H1 (cell line): Measurements from ENCODE around the gene ARHGAP4. TPM values are rescaled to one million over a fixed set of nuclear protein-coding genes. Genes with fewer than 3 reads are reported as not detected.

Source experiments
- CTCF ChIA-PET: fragments of 300-600 bp; sonication (Branson Sonifier 250); formaldehyde crosslinking; loops from one replicate; lab custom pipeline; 2021; ENCODE audit not compliant: partially characterized antibody; lab: Charles Lee
- POLR2A ChIA-PET: fragments of 300-600 bp; sonication (Branson Sonifier 250); formaldehyde crosslinking; loops from one replicate; lab custom pipeline; 2021; ENCODE audit warnings: inconsistent platforms; ENCODE audit not compliant: partially characterized antibody; lab: Charles Lee
- DNase-seq, 2 experiments: peaks; one replicate each; pipeline versions ENCODE4 v3.0.0 to v3.0.0-alpha.2; 2010 to 2022; ENCODE audit warnings: low spot score in 2 of 2, low read depth in 1 of 2, mixed read lengths in 1 of 2
- FAIRE-seq: peaks from 2 replicates; lab custom pipeline; 2011; peaks lifted over from hg19 to GRCh38; lab: Jason Lieb, UNC
- H2AFZ ChIP-seq: 2 replicates; pipeline ENCODE4 v1.8.1; 2012; ENCODE audit warnings: low read length, inconsistent platforms
- H2AK5ac ChIP-seq: 2 replicates; pipeline ENCODE4 v1.6.1; 2013; ENCODE audit warnings: low read depth, low read length
- H2BK120ac ChIP-seq: replicated peaks from 2 replicates; pipeline ENCODE3; 2013; ENCODE audit warnings: low read depth, low read length, inconsistent platforms
- H2BK12ac ChIP-seq: 2 replicates; pipeline ENCODE4 v1.6.1; 2013; ENCODE audit warnings: low read depth, low read length
- H2BK15ac ChIP-seq: 2 replicates; pipeline ENCODE4 v1.6.1; 2013; ENCODE audit warnings: low read length
- H2BK20ac ChIP-seq: 2 replicates; pipeline ENCODE4 v1.6.1; 2013; ENCODE audit warnings: low read length
- H2BK5ac ChIP-seq: 2 replicates; pipeline ENCODE4 v1.6.1; 2013; ENCODE audit warnings: low read depth, low read length
- H3K14ac ChIP-seq: 2 replicates; pipeline ENCODE4 v1.6.1; 2013; ENCODE audit warnings: inconsistent platforms; ENCODE audit not compliant: insufficient read length
- H3K18ac ChIP-seq: 2 replicates; pipeline ENCODE4 v1.6.1; 2013; ENCODE audit warnings: low read length; ENCODE audit errors: extremely low read depth
- H3K23ac ChIP-seq: 2 replicates; pipeline ENCODE4 v1.6.1; 2013; ENCODE audit warnings: inconsistent platforms; ENCODE audit not compliant: insufficient read length
- H3K23me2 ChIP-seq: 2 replicates; pipeline ENCODE4 v1.6.1; 2013; ENCODE audit warnings: low read depth, low read length
- H3K27ac ChIP-seq: 2 replicates; pipeline ENCODE4 v1.6.1; 2011; ENCODE audit warnings: low read depth, low read length, inconsistent platforms
- H3K27me3 ChIP-seq, 4 experiments: replicated peaks in 1 of 4; 1 replicate in 1 of 4; 2 replicates in 3 of 4; pipeline versions ENCODE4 v1.6.1 to v1.8.1; 2011 to 2013; ENCODE audit warnings: low read length in 3 of 4, mild to moderate bottlenecking in 3 of 4, inconsistent platforms in 2 of 4, mixed read lengths in 2 of 4, moderate library complexity in 1 of 4; ENCODE audit not compliant: control insufficient read depth in 3 of 4, insufficient read depth in 3 of 4; ENCODE audit errors: extremely low read depth in 1 of 4
- H3K36me3 ChIP-seq, 4 experiments: 2 replicates each; pipeline versions ENCODE4 v1.6.1 to v1.8.1; 2011 to 2013; ENCODE audit warnings: mild to moderate bottlenecking in 4 of 4, low read length in 3 of 4, moderate library complexity in 2 of 4, control low read depth in 1 of 4, inconsistent platforms in 1 of 4; ENCODE audit not compliant: insufficient read depth in 4 of 4, control insufficient read depth in 2 of 4
- H3K4ac ChIP-seq: replicated peaks from 2 replicates; pipeline ENCODE3; 2013; ENCODE audit warnings: low read length, low read depth, mixed read lengths, inconsistent platforms; ENCODE audit not compliant: insufficient read length
- H3K4me1 ChIP-seq, 4 experiments: replicated peaks in 1 of 4; 1 replicate in 1 of 4; 2 replicates in 3 of 4; pipeline versions ENCODE4 v1.6.1 to v1.8.1; 2011 to 2013; ENCODE audit warnings: low read length in 3 of 4, inconsistent platforms in 2 of 4, mixed read lengths in 1 of 4; ENCODE audit not compliant: insufficient read depth in 4 of 4, control insufficient read depth in 3 of 4
- H3K4me2 ChIP-seq, 2 experiments: 2 replicates each; pipeline versions ENCODE4 v1.6.1 to v1.8.1; 2011 to 2013; ENCODE audit warnings: low read depth in 2 of 2, low read length in 2 of 2, control low read depth in 1 of 2, inconsistent platforms in 1 of 2, mild to moderate bottlenecking in 1 of 2; ENCODE audit not compliant: insufficient read depth in 1 of 2
- H3K4me3 ChIP-seq, 4 experiments: fragments of 200-600, 300-600 bp in 1 of 4; sonication (generic), shearing (Covaris generic), sonication (Bioruptor Twin) in 1 of 4; 2 replicates each; pipeline versions ENCODE4 v1.5.1 to v1.8.1; 2011 to 2016; ENCODE audit warnings: low read length in 4 of 4, low read depth in 3 of 4, control low read depth in 2 of 4, inconsistent platforms in 2 of 4, mild to moderate bottlenecking in 2 of 4, mixed read lengths in 1 of 4, moderate library complexity in 1 of 4; ENCODE audit not compliant: insufficient read depth in 2 of 4; ENCODE audit errors: extremely low read depth in 1 of 4
- H3K56ac ChIP-seq: replicated peaks from 2 replicates; pipeline ENCODE3; 2013; ENCODE audit warnings: low read depth, mild to moderate bottlenecking, mixed read lengths, low read length, inconsistent platforms; ENCODE audit not compliant: insufficient read length
- H3K79me1 ChIP-seq: 2 replicates; pipeline ENCODE4 v1.6.1; 2013; ENCODE audit warnings: low read depth, low read length, control low read depth
- H3K79me2 ChIP-seq, 2 experiments: 2 replicates each; pipeline versions ENCODE4 v1.6.1 to v1.8.1; 2012 to 2013; ENCODE audit warnings: low read length in 2 of 2, mild to moderate bottlenecking in 2 of 2, inconsistent platforms in 1 of 2; ENCODE audit not compliant: insufficient read depth in 2 of 2, control insufficient read depth in 1 of 2
- H3K9ac ChIP-seq, 4 experiments: replicated peaks in 1 of 4; 1 replicate in 1 of 4; 2 replicates in 3 of 4; pipeline versions ENCODE4 v1.6.1 to v1.8.1; 2011 to 2013; ENCODE audit warnings: low read depth in 3 of 4, low read length in 3 of 4, control low read depth in 2 of 4, mild to moderate bottlenecking in 2 of 4, moderate library complexity in 2 of 4, inconsistent platforms in 1 of 4; ENCODE audit errors: extremely low read depth in 1 of 4
- H3K9me3 ChIP-seq, 2 experiments: 2 replicates each; pipeline versions ENCODE4 v1.6.1 to v1.8.1; 2012 to 2013; ENCODE audit warnings: mild to moderate bottlenecking in 2 of 2, moderate library complexity in 2 of 2, control low read depth in 1 of 2, inconsistent platforms in 1 of 2, low read depth in 1 of 2, low read length in 1 of 2, mixed read lengths in 1 of 2; ENCODE audit not compliant: insufficient read depth in 2 of 2
- H4K20me1 ChIP-seq, 2 experiments: replicated peaks in 1 of 2; 2 replicates each; pipeline versions ENCODE3 to v1.8.1; 2011 to 2013; ENCODE audit warnings: inconsistent platforms in 2 of 2, low read length in 2 of 2, mild to moderate bottlenecking in 1 of 2; ENCODE audit not compliant: insufficient read depth in 2 of 2, control insufficient read depth in 1 of 2
- H4K5ac ChIP-seq: 2 replicates; pipeline ENCODE4 v1.6.1; 2013; ENCODE audit warnings: low read length, low read depth, mixed read lengths, inconsistent platforms; ENCODE audit not compliant: insufficient read length
- H4K8ac ChIP-seq: 2 replicates; pipeline ENCODE4 v1.8.0; 2013; ENCODE audit warnings: mild to moderate bottlenecking, moderate library complexity, low read length, inconsistent platforms; ENCODE audit not compliant: insufficient read depth; ENCODE audit errors: extremely low read depth
- H4K91ac ChIP-seq: replicated peaks from 2 replicates; pipeline ENCODE3; 2013; ENCODE audit warnings: low read length, mixed read lengths, inconsistent platforms; ENCODE audit not compliant: insufficient read length
- CTBP2 ChIP-seq: IDR thresholded peaks from 2 replicates; pipeline ENCODE4 v1.7.0; 2011; ENCODE audit warnings: borderline replicate concordance, mild to moderate bottlenecking, moderate library complexity, mixed read lengths, low read length; ENCODE audit not compliant: insufficient read depth, insufficient read length
- RBBP5 ChIP-seq: IDR thresholded peaks from 2 replicates; pipeline ENCODE4 v1.7.1; 2012; ENCODE audit warnings: low read depth, mild to moderate bottlenecking, inconsistent platforms, low read length, moderate library complexity, borderline replicate concordance
- WGBS, 2 experiments: shearing (Covaris generic) in 1 of 2; methylation state at CpG; one replicate each; pipeline versions ENCODE4 v1.1.6 to v1.1.7; 2013 to 2015; ENCODE audit warnings: low lambda C conversion rate in 2 of 2, mixed read lengths in 2 of 2, inconsistent platforms in 1 of 2, low coverage in 1 of 2, missing lambda C conversion rate in 1 of 2; ENCODE audit not compliant: insufficient replicate concordance in 2 of 2, insufficient coverage in 1 of 2, insufficient read length in 1 of 2; ENCODE audit errors: extremely low coverage in 1 of 2, missing lambda C conversion rate in 1 of 2; 5-methylcytosine and 5-hydroxymethylcytosine counted together
- polyA plus RNA-seq, 7 experiments: library from polyadenylated mRNA; depleted of rRNA in 3 of 7; stranded (reverse) in 5 of 7; unstranded in 2 of 7; fragments of >200 nt in 5 of 7; fragments of 200-250 nt in 2 of 7; gene quantifications; 1 replicate in 5 of 7; 2 replicates in 1 of 7; 4 replicates in 1 of 7; pipeline versions ENCODE4 v1.2.1 to v1.2.3, GENCODE V29; 2011 to 2013; ENCODE audit warnings: missing spikeins in 2 of 7, mixed read lengths in 2 of 7
- total RNA-seq: library from RNA; stranded (reverse); fragmentation: NEBNext Ultra II Directional; extraction: Animal tissue kit (Norgen Biotek cat#: 25700); gene quantifications from 2 replicates; pipeline ENCODE4 v1.2.1, GENCODE V29; 2021

ARHGAP4 gene
- total and polyA plus RNA-seq, 2 of the 8 experiments (the other 6 are each of a cell fraction or from before 2014, with no cell fraction given), result 23.9 to 26.0 TPM

GRCh38 chrX:153862369-153863250, 63.5 kb downstream of the ARHGAP4 start:
- ChIA-PET POLR2A (interaction anchor here (0.8 to 1.5 kb wide), 6 partner anchors 11 to 68 kb away, joined by 3 to 4 read pairs (median 3); partner anchors contain the start of genes IDH3G, L1CAM and SSR4), CTCF (interaction anchor here (0.6 to 1.7 kb wide), 3 partner anchors 9 to 103 kb away, joined by 3 to 4 read pairs (median 3); no protein-coding TSS in a partner anchor)
- H3K9me3 ChIP-seq, result no peaks in the 10 kb centered on the region
- FAIRE-seq (no peak), DNase-seq (no peak)
- H4K20me1 ChIP-seq, result no peaks in the 10 kb centered on the region
- H3K4me1 ChIP-seq, result peaks cover 0 to 16% (median 0%) of the 10 kb centered on the region in 4 experiments; a peak in 3 of 7 replicates
- peaks cover 0 to 9% (median under 1%) of the 10 kb centered on the region in 4 experiments; a peak in 1 of 8 replicates for H3K36me3 ChIP-seq
- no peak overlapping the region for H2BK5ac ChIP-seq
- H3K27ac ChIP-seq, result no peak overlapping the region
- H3K4ac ChIP-seq, result no peak overlapping the region
- 86% methylated on average over 12 of the region's 22 CpGs; no CpG with 5 or more reads in 1 of the 2 experiments for WGBS, 2 experiments
- no peaks in the 10 kb centered on the region for H3K23me2 ChIP-seq
- H3K56ac ChIP-seq, result no peak overlapping the region
- H3K79me1 ChIP-seq, result no peaks in the 10 kb centered on the region
- H3K9ac ChIP-seq, result no peak overlapping the region
- H3K4me2 ChIP-seq, result peak overlapping the region in 1 of 2 experiments; percentile 14; a peak in 1 of 4 replicates
- H4K91ac ChIP-seq, result no peak overlapping the region
- H3K23ac ChIP-seq, result no peak overlapping the region
- H3K14ac ChIP-seq, result no peak overlapping the region
- no peak overlapping the region for H2AK5ac ChIP-seq
- H2BK120ac ChIP-seq, result no peak overlapping the region
- no peaks in the 10 kb centered on the region for H3K79me2 ChIP-seq
- H2AFZ ChIP-seq, result no peak overlapping the region
- H3K27me3 ChIP-seq, result no peaks in the 10 kb centered on the region; a peak in 1 of 7 replicates
- no peak overlapping the region for H2BK20ac ChIP-seq
- H3K18ac ChIP-seq, result no peak overlapping the region; the same call in 1 of the 2 replicates
- TF ChIP-seq RBBP5 (no peak), CTBP2 (no peak)
- no peak overlapping the region for H3K4me3 ChIP-seq
- H2BK15ac ChIP-seq, result no peak overlapping the region
- H4K8ac ChIP-seq, result no peak overlapping the region
- H2BK12ac ChIP-seq, result no peak overlapping the region
- H4K5ac ChIP-seq, result no peak overlapping the region
